HG02938 (cell line): ENCODE results near the gene STIM1.

Source experiments
- ATAC-seq: cut with Tn5 transposase; IDR thresholded peaks from one replicate; pipeline ENCODE4 v1.9.1; 2021; ENCODE audit warnings: mild to moderate bottlenecking, moderate library complexity; ENCODE audit not compliant: unreplicated experiment

The STIM1 gene

DNA sequence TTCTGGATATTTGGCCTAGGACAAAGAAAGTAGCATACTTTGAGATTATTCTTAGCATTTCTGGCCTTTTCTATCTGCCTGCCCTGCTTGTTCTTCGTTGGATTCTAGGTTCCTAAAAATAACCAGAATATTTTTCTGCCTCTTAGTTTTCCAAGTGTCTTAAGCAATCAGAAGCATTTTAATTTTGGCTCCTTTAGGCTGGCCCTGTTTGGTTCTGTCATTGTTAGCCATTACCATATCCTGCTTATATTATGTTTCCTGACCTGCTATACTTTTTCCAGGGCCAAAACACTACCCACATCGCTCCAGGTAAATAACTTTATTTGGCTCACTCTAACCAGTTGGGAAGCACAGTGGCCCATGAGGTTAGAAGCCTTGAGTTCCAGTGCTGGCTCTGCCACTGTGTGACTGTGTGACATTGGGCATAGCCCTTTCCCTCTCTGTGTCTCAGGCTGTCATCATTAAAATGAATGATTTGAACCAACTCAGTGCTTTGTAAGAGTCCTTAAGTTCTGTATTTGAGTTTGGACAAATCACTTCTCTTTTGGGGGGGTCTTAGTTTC, 91.1 kb downstream of the STIM1 start:
- ATAC-seq: no peak

- ATAC-seq: peak; percentile 75
Measured at GRCh38 chr11:3947061-3947460, 91.6 kb downstream of the STIM1 start.

GRCh38 chr11:3949125-3949524, 93.7 kb downstream of the STIM1 start:
- ATAC-seq: peak; percentile 74

- no peak for ATAC-seq
Measured at GRCh38 chr11:3950996-3951660, 95.7 kb downstream of the STIM1 start.

GRCh38 chr11:3952715-3953114, 97.3 kb downstream of the STIM1 start:
- ATAC-seq: no peak

GRCh38 chr11:3953327-3953726, 97.9 kb downstream of the STIM1 start:
- no peak for ATAC-seq

GRCh38 chr11:3954448-3955298, 99.2 kb downstream of the STIM1 start:
- no peak for ATAC-seq

GRCh38 chr11:3955299-3955665, 99.8 kb downstream of the STIM1 start:
- no peak for ATAC-seq

- no peak for ATAC-seq
Measured at GRCh38 chr11:3956038-3956437, 100.6 kb downstream of the STIM1 start.

GRCh38 chr11:3956748-3957147, 101.3 kb downstream of the STIM1 start:
- no peak for ATAC-seq

DNA sequence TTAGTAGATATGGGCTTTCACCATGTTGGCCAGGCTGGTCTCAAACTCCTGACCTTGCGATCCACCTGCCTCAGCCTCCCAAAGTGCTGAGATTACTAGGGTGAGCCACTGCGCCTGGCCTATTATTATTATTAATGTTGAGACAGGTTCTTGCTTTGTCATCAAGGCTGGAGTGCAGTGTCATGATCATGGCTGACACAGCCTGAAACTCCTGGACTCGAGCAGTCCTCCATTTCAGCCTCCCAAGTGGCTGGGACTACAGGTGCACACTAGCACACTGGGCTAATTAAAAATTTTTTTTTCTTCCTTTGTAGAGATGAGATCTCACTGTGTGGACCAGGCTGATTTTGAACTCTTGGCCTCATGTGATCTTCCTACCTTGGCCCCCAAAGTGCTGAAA, 102.0 kb downstream of the STIM1 start:
- ATAC-seq: no peak

- no peak for ATAC-seq
Measured at GRCh38 chr11:3958281-3958680, 102.8 kb downstream of the STIM1 start.

- no peak for ATAC-seq
Measured at GRCh38 chr11:3959015-3959902, 103.8 kb downstream of the STIM1 start.

DNA sequence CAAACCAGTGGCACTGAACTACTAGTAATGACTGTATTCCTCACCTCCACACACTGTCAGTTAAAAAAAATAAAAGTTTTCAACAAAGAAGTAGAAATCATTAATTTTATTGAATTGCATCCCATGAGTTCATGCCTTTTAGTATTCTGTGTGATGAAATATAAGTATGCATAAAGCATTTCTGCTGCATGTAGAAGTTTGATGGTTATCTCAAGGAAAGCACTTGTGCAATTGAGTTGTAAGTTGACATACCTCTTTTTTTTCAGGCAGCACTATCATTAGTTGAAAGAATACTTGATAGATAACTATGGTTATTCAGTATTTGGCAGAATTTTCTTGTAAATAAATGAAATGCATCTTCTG, 104.4 kb downstream of the STIM1 start:
- no peak for ATAC-seq

DNA sequence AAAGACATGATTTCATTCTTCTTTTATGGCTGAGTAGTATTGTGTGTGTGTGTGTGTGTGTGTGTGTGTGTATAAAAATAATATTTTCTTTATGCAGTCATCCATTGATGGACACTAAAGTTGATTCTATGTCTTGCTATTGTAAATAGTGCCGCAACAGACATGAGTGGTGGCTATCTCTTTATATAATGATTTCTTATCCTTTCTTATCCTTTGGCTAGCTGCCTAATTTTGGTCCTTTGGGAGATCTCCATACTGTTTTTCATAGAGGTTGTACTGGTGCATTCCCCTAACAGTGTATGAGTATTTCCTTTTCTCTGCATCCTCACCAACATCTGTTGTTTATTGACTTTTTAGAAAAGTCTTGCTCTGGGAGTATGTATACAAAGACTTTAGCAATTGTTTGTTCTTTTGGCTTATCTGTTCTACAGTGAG, 107.0 kb downstream of the STIM1 start:
- ATAC-seq: no peak

- no peak for ATAC-seq
Measured at GRCh38 chr11:3964056-3964455, 108.6 kb downstream of the STIM1 start.

GRCh38 chr11:3964935-3965604, 109.6 kb downstream of the STIM1 start:
- no peak for ATAC-seq

GRCh38 chr11:3967695-3968094, 112.2 kb downstream of the STIM1 start:
- no peak for ATAC-seq

DNA sequence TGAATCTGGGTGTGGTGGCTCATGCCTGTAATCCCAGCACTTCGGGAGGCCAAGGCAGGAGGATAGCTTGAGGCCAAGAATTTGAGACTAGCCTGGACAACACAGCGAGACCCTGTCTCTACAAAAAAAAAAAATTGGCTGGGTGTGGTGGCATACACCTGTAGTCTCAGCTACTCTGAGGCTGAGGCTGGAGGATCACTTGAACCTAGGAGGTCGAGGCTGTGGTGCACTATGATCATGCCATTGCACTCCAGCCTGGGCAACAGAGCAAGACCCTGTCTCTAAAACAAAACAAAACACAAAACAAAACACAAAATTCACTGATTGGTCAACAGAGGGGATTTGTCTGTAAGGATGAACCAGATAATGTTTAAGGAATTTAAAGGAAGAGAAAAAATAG, 113.7 kb downstream of the STIM1 start:
- ATAC-seq: no peak

GRCh38 chr11:3969613-3970012, 114.1 kb downstream of the STIM1 start:
- ATAC-seq: no peak

DNA sequence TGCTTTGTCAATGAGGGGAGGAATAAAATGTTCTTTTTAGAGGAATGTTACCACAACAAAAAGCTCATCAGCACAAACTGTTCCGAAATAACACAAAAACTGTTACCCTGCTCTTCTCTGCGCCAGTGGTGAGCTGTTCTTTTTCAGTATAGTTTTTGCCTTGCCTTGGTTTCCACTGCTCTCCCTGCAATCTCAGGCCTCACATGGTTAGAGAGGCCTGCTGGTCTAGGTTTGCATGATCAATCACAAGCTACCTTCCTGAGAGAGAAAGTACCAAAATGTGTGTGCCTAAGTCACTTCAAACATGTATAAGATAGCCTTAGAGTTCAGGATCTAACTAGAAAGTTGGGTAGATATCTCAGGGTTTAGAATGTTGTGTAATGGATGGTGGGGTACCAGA, 114.6 kb downstream of the STIM1 start:
- ATAC-seq: no peak
